ENCODE results near the gene TACC2. TPM values are rescaled to one million over a fixed set of nuclear protein-coding genes. Genes with fewer than 3 reads are reported as not detected.
A peak's percentile ranks its signal among the peaks of the same experiment; 100 is the strongest.

Gene TACC2
- total and polyA plus RNA-seq, 2 donors (not counting 3 experiments of a cell fraction or from before 2014, with no cell fraction given), result 14.4 to 46.2 TPM

GRCh38 chr10:122281751-122282150 lies 292.8 kb downstream of the TACC2 start:
- intact Hi-C loops (cut with micrococcal nuclease) (no loop called here), dilution Hi-C loops (cut with MboI; ENCODE audit: extremely low pct_ligation_motif_present, low sequenced_read_pairs) (loop anchor here (25.0 kb wide), 1 partner anchor 156 kb away; no protein-coding TSS in a partner anchor)
- FAIRE-seq, result no peak
- Histone ChIP-seq H3K9me1 (replicated peaks; ENCODE audit: control insufficient read depth, extremely low read depth, insufficient read depth, low read length) (no peaks in the 10 kb centered on the region), H4K20me1 (replicated peaks; ENCODE audit: control insufficient read depth, extremely low read depth, insufficient read depth, low read length) (no peaks in the 10 kb centered on the region), H2AFZ (ENCODE audit: low read depth, low read length) (peak overlapping the region; percentile 2), H3K9me3 (replicated peaks; ENCODE audit: control insufficient read depth, insufficient read depth, low read length) (no peaks in the 10 kb centered on the region), H3K4me1 (ENCODE audit: control insufficient read depth, extremely low read depth, insufficient read depth, low read length) (peaks cover 2% of the 10 kb centered on the region), H3K4me2 (ENCODE audit: insufficient read depth, low read length) (no peak overlapping the region), H3K9ac (replicated peaks; ENCODE audit: extremely low read depth, insufficient read depth, low read length) (no peak overlapping the region), H3K79me2 (ENCODE audit: control insufficient read depth, insufficient read depth, low read length) (no peaks in the 10 kb centered on the region), H3K27me3 (ENCODE audit: control insufficient read depth in 2 of 2, insufficient read depth in 2 of 2, low read length in 2 of 2) (no peaks in the 10 kb centered on the region), H3K27ac (ENCODE audit: insufficient read depth, low read depth, low read length) (no peak overlapping the region), H3K4me3 (replicated peaks in 1 of 3; ENCODE audit: insufficient read depth in 1 of 3, low read depth in 1 of 3, low read length in 3 of 3) (no peak overlapping the region), H3K36me3 (ENCODE audit: control insufficient read depth in 2 of 2, extremely low read depth in 1 of 2, insufficient read depth in 2 of 2, low read length in 2 of 2) (no peaks in the 10 kb centered on the region)
- DNase-seq (ENCODE audit: low read depth, low spot score), result no peak
- ChIA-PET CTCF (interaction anchor here (0.6 to 4.2 kb wide), 2 partner anchors 14 to 17 kb away, joined by 5 to 31 read pairs; no protein-coding TSS in a partner anchor), POLR2A (no interaction called here)
- TF ChIP-seq MYC (IDR thresholded peaks at IDR 0.05; ENCODE audit: low read depth, low read length) (no peak), POLR2A (IDR thresholded peaks at IDR 0.05; ENCODE audit: low read depth, low read length) (no peak), EZH2 (IDR thresholded peaks at IDR 0.05; ENCODE audit: borderline replicate concordance, low read depth, low read length, severe bottlenecking) (no peak), CTCF (IDR thresholded peaks at IDR 0.05; ENCODE audit: extremely low read depth in 1 of 2, insufficient read depth in 1 of 2, low read depth in 1 of 2, low read length in 2 of 2) (no peak), GATA2 (IDR thresholded peaks at IDR 0.05; ENCODE audit: insufficient read depth, insufficient read length, low read depth, low read length) (no peak), FOS (IDR thresholded peaks at IDR 0.05; ENCODE audit: borderline replicate concordance, insufficient read depth, low read length) (no peak), MAX (IDR thresholded peaks at IDR 0.05; ENCODE audit: insufficient read depth, insufficient read length) (no peak), JUN (IDR thresholded peaks at IDR 0.05; ENCODE audit: borderline replicate concordance, insufficient read depth, insufficient read length, low read depth) (no peak), POLR2AphosphoS5 (IDR thresholded peaks at IDR 0.05; ENCODE audit: insufficient read depth, low read depth, low read length) (no peak)
- no TSS peak for BruUV-seq (replicated peaks)
